HepG2 (cell line): ENCODE measurements around the gene CD4. TPM values are rescaled to one million over a fixed set of nuclear protein-coding genes. Genes with fewer than 3 reads are reported as not detected.

Source experiments
- ATAD3A ChIP-seq: sonication (generic); formaldehyde crosslinking; IDR thresholded peaks from 2 replicates; pipeline ENCODE4 v1.4.0; 2020; ENCODE audit warnings: missing genetic modification reagents
- CHD4 ChIP-seq: fragments of 200-600 bp; sonication (generic); IDR thresholded peaks from 2 replicates; pipeline ENCODE4 v1.7.0; 2017; ENCODE audit warnings: mild to moderate bottlenecking, low read length, borderline replicate concordance
- E2F5 ChIP-seq: sonication (generic); formaldehyde crosslinking; conservative IDR thresholded peaks from 2 replicates; pipeline ENCODE4 v1.4.0; 2020; ENCODE audit warnings: missing genetic modification reagents
- FLYWCH1 ChIP-seq: sonication (generic); formaldehyde crosslinking; IDR thresholded peaks from 2 replicates; pipeline ENCODE4 v1.8.1; 2023; ENCODE audit warnings: mild to moderate bottlenecking, missing genetic modification reagents
- FOXP4 ChIP-seq: sonication (generic); formaldehyde crosslinking; IDR thresholded peaks from 2 replicates; pipeline ENCODE4 v1.4.0; 2020; ENCODE audit warnings: missing genetic modification reagents
- GZF1 ChIP-seq: sonication (generic); formaldehyde crosslinking; IDR thresholded peaks from 2 replicates; pipeline ENCODE4 v1.5.1; 2020; ENCODE audit warnings: mild to moderate bottlenecking, missing genetic modification reagents
- MAFK ChIP-seq, 2 experiments: IDR thresholded peaks in 1 of 2; conservative IDR thresholded peaks in 1 of 2; 2 replicates each; pipeline ENCODE4 v1.6.1; 2011; ENCODE audit warnings: improper control_type of control experiment in 2 of 2, low read length in 2 of 2
- NFKBIZ ChIP-seq: IDR thresholded peaks from 2 replicates; pipeline ENCODE4 v1.6.1; 2018; ENCODE audit warnings: missing genetic modification reagents, missing compliant biosample characterization
- NR2F6 ChIP-seq, 2 experiments: IDR thresholded peaks; 2 replicates each; pipeline ENCODE4 v1.6.1; 2016; ENCODE audit warnings: antibody characterized with exemption in 1 of 2, mild to moderate bottlenecking in 1 of 2
- SYNCRIP ChIP-seq: fragments of 200-400 bp; formaldehyde crosslinking; IDR thresholded peaks from 2 replicates; pipeline ENCODE4 v1.6.1; 2018; ENCODE audit warnings: mild to moderate bottlenecking, low read depth, low read length; ENCODE audit not compliant: insufficient read depth
- THRA ChIP-seq: sonication (generic); formaldehyde crosslinking; IDR thresholded peaks from 2 replicates; pipeline ENCODE4 v1.4.0; 2020; ENCODE audit warnings: missing genetic modification reagents, borderline replicate concordance
- UBTF ChIP-seq: sonication (generic); formaldehyde crosslinking; IDR thresholded peaks from 2 replicates; pipeline ENCODE4 v1.4.0; 2020; ENCODE audit warnings: mild to moderate bottlenecking, missing genetic modification reagents
- ZBTB3 ChIP-seq: sonication (generic); formaldehyde crosslinking; IDR thresholded peaks from 2 replicates; pipeline ENCODE4 v1.4.0; 2020; ENCODE audit warnings: low read depth, mild to moderate bottlenecking, moderate library complexity, missing genetic modification reagents, borderline replicate concordance
- ZBTB39 ChIP-seq: sonication (generic); formaldehyde crosslinking; IDR thresholded peaks from 2 replicates; pipeline ENCODE4 v1.5.0; 2020; ENCODE audit warnings: missing genetic modification reagents
- ZNF136 ChIP-seq: sonication (generic); formaldehyde crosslinking; IDR thresholded peaks from 2 replicates; pipeline ENCODE4 v1.8.1; 2022; ENCODE audit warnings: low read depth, mild to moderate bottlenecking, moderate library complexity, missing genetic modification reagents
- ZNF207 ChIP-seq: fragments of 450-650 bp; IDR thresholded peaks from 2 replicates; pipeline ENCODE4 v1.6.1; 2016; ENCODE audit warnings: antibody characterized with exemption, borderline replicate concordance
- ZNF589 ChIP-seq: sonication (generic); formaldehyde crosslinking; conservative IDR thresholded peaks from 2 replicates; pipeline ENCODE4 v1.8.0; 2022; ENCODE audit warnings: mild to moderate bottlenecking, moderate library complexity, missing genetic modification reagents
- ZNF614 ChIP-seq: IDR thresholded peaks from 2 replicates; pipeline ENCODE4 v1.6.1; 2018; ENCODE audit warnings: missing biosample characterization, missing genetic modification reagents, inconsistent platforms, borderline replicate concordance
- ZNF629 ChIP-seq: sonication (generic); formaldehyde crosslinking; conservative IDR thresholded peaks from 2 replicates; pipeline ENCODE4 v1.5.0; 2020; ENCODE audit warnings: missing genetic modification reagents
- ZNF772 ChIP-seq: sonication (generic); formaldehyde crosslinking; IDR thresholded peaks from 2 replicates; pipeline ENCODE4 v1.5.0; 2020; ENCODE audit warnings: mild to moderate bottlenecking, missing genetic modification reagents
- ZNF841 ChIP-seq: sonication (generic); formaldehyde crosslinking; IDR thresholded peaks from 2 replicates; pipeline ENCODE4 v1.8.1; 2023; ENCODE audit warnings: missing genetic modification reagents, borderline replicate concordance
- polyA plus RNA-seq, 8 experiments: library from polyadenylated mRNA; depleted of rRNA in 3 of 8; stranded (reverse) in 7 of 8; unstranded in 1 of 8; fragments of >200 nt; fragmentation: Illumina TruSeq in 4 of 8; extraction: Trizol in 4 of 8; gene quantifications; 2 replicates each; pipeline versions ENCODE4 v1.2.1 to v1.2.3, GENCODE V29; 2011 to 2016; ENCODE audit warnings: low read depth in 4 of 8, missing spikeins in 1 of 8, mixed read lengths in 1 of 8; ENCODE audit not compliant: insufficient read depth in 1 of 8
- total RNA-seq, 5 experiments: library from RNA; depleted of rRNA; stranded (reverse); fragments of >200 nt; fragmentation: Illumina TruSeq; extraction: Trizol; gene quantifications; 2 replicates each; pipeline ENCODE4 v1.2.3, GENCODE V29; 2016; ENCODE audit warnings: low read depth in 1 of 5

Gene CD4
- total and polyA plus RNA-seq, 2 of the 13 experiments (the other 11 are each of a cell fraction or from before 2014, with no cell fraction given) = 0.07 to 0.95 TPM

- TF ChIP-seq ZBTB3 (CRISPR knock-in tag) (no peak), GZF1 (no peak), ZNF136 (CRISPR knock-in tag) (no peak), ZNF589 (CRISPR knock-in tag) (no peak), ZNF841 (CRISPR knock-in tag) (no peak), ZNF772 (CRISPR knock-in tag) (peak; percentile 40; the same call in 1 of the 2 replicates), ZNF629 (CRISPR knock-in tag) (no peak), FLYWCH1 (CRISPR knock-in tag) (no peak), ZNF207 (no peak), NR2F6 (IDR thresholded peaks at IDR 0.05) (no peak), NR2F6 (CRISPR knock-in tag; IDR thresholded peaks at IDR 0.05) (peak; percentile 32; the same call in 1 of the 2 replicates), MAFK (conservative IDR thresholded peaks at IDR 0.05 in 1 of 2, IDR thresholded peaks at IDR 0.05 in 1 of 2; ENCODE audit: low read length in 2 of 2) (no peak), ZBTB39 (CRISPR knock-in tag) (no peak), CHD4 (0 out of 2 replicates have a peak, but pooled peaks have one; percentile 8), E2F5 (CRISPR knock-in tag) (no peak), NFKBIZ (CRISPR knock-in tag) (no peak), SYNCRIP (no peak), THRA (no peak), ZNF614 (CRISPR knock-in tag) (no peak), UBTF (CRISPR knock-in tag) (no peak), ATAD3A (CRISPR knock-in tag) (no peak), FOXP4 (no peak)
These were observed 9.5 kb upstream of the CD4 start (continued) for GRCh38 chr12:6779708-6780432.
